Raji (cell line): ENCODE results near the gene LKAAEAR1.

Experiments used
- POLR2A ChIP-seq: IDR thresholded peaks from 2 replicates; pipeline ENCODE4 v1.6.1; 2011; ENCODE audit warnings: low read depth, low read length, control low read depth; ENCODE audit not compliant: insufficient read depth

LKAAEAR1 gene

DNA sequence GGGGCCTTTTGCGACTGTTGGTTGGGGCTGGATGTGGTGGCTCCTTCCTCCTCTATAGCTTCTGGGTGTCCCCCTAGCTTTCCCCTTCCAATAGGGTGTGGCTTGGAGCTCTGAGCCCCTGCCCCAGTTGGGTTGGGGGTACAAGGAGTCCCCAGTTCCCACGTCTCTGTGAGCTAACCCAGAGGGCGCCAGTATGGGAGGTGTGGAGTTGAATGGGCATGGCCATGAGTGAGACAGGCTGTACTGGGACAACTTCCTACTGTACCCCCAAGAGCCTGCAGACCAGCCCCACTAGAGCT, 47.0 kb downstream of the LKAAEAR1 start:
- TF ChIP-seq POLR2A = no peak

DNA sequence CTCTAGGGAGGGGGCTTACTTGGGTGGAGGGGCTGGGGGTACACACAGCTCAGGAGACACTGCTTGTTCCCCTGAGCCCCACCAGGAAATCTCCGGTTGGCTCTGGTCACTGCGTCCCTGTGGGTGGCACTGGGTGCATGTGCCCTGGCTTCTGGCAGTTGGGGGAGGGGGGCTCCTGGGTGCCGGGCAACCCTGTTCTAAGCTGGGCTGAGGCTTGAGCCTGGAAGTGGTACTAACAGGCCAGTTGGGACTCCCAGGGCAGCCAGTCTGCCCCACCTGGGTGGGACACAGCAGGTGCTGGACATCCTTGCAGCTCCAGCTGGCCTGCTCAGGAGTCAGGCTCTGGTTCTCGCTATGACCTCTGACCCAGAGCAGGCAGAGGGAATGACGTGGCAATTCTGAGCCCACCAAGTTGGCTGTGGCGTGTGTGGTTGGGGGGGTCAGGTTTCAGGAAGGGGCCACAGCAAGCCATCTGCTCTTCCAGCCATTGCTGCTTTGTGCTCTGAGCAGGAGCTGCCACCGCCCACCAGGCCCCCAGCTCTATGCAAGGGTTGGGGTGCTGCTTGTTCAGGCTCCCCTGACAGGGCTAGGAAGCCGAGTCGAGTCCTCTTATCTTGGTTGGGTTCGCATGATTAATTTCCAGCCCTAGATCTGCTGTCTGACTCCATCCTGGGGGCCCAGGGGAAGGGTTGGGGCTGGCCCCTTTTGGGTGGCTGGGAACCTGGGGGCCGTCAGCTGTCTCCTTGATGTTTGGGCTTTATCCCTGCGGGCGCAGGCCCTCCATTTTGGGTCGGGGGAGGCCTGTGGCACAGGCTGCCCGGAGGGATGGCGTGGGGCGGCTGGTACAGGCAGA, 47.6 kb downstream of the LKAAEAR1 start:
- TF ChIP-seq POLR2A = no peak

DNA sequence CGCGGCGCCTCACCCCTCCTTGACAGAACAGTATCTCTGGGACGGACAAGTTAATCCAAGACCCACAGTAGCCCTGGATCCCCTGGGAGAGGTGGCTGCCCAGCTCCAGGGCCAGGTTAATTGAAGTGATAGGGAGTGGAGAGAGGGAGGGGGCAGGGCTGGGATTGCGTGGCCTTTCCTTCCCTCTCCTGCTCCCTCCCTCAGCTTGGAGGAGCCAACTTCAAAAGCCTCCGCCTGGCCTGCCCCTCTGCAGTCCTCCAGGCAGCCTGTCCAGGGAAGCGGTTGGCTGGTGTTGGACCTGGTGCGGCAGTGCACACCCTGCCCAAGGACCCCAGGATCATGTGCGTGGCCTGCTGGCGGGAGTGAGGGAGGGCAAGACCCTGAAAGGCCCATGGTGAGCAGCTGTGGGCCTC, 48.3 kb downstream of the LKAAEAR1 start, which contains the start of gene C20orf204:
Gene C20orf204 (plus strand): TSS at position 250 of the 413 bp plus-strand sequence. CDS start 142 bp downstream, at position 392.
- no peak for TF ChIP-seq POLR2A

DNA sequence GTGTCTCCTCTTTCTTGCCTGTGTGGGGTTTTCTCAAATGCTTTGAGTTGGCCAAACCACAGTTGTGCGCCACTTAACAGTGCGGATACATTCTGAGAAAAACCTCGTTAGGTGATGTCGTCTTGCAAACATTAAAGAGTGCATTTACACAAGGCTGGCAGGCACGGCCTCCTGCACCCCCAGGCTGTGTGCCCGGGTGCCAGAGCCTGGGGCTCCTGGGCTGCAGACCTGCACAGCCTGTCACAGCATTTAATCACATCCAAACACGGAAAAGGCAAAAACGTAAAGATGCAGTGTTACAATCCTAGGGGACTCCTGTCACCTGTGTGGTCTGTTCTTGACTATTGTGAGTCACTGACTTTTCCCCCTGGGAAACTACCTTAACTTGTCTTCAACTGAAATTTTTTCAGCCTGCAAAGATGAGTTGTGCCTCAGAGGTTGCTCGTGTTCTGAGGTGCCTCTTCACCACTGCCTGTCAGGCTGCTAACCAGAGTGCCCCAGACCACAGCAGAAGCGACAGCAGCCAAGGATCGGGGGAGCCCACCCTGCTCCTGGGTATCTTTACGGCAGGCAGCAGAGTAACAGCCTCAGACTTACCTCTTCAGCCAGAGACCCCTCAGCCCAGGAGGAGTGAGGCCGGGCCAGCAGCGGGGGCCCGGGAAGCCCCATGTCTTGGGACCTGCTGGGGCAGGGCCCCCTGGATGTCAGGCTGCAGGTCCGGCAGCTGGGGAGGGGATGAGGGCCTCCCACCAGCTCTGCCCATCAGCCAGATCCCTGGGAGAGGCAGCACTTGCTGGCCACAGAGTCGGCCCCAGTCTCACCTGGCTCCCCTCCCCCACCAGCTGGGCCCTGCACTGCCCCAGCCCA, 48.9 kb downstream of the LKAAEAR1 start:
- no peak for TF ChIP-seq POLR2A

DNA sequence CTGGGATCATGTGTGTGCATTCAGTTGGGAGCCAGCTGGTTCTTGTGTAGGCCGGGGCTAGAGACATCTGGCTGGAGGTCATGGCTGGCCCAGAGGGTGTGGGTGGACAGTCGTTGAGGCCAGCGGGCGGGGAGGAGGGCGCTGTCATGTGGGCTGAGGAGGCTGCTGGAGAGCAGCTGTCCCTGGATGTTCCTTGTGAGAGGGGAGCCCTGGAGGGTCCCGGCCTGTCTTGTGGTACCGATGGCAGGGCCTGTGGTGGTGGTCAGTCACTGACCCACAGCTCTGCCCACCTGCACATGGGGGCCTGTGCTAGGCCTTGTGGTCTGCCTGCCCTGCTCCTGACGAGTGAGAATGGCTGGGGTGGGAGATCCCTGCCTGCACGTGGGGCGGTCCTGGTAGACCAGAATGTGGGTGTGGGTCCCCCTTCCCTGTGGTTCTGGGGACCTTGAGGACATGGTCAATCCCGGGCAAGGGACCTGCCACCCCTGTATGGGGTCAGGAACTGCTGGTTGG, 50.2 kb downstream of the LKAAEAR1 start:
- no peak for TF ChIP-seq POLR2A
